HG03095 (cell line): ENCODE results near the gene MYOT.

Experiments used
- ATAC-seq: cut with Tn5 transposase; IDR thresholded peaks from one replicate; pipeline ENCODE4 v1.9.1; 2021; ENCODE audit warnings: moderate library complexity; ENCODE audit not compliant: unreplicated experiment

The MYOT gene

GRCh38 chr5:137901011-137901817 lies 33.6 kb downstream of the MYOT start:
- no peak for ATAC-seq

- ATAC-seq = no peak
Measured at GRCh38 chr5:137902408-137903133, 34.9 kb downstream of the MYOT start.

- ATAC-seq = no peak
Measured at GRCh38 chr5:137914758-137915157, 47.1 kb downstream of the MYOT start.

- no peak for ATAC-seq
Measured at GRCh38 chr5:137916923-137917322, 49.3 kb downstream of the MYOT start.

GRCh38 chr5:137921931-137922330 lies 54.3 kb downstream of the MYOT start:
- no peak for ATAC-seq

GRCh38 chr5:137923856-137924255 lies 56.2 kb downstream of the MYOT start:
- ATAC-seq = no peak

- ATAC-seq = no peak
Measured at GRCh38 chr5:137932800-137933199, 65.1 kb downstream of the MYOT start.

GRCh38 chr5:137933491-137933911 lies 65.8 kb downstream of the MYOT start:
- ATAC-seq = no peak

- ATAC-seq = no peak
Measured at GRCh38 chr5:137935190-137935589, 67.5 kb downstream of the MYOT start.

- no peak for ATAC-seq
Measured at GRCh38 chr5:137935694-137936093, 68.0 kb downstream of the MYOT start.
